Liver (tissue), 3 donors: ENCODE data around the gene PLG.
"Not testable (repeated sequence)": the region's sequence is repeated elsewhere in the genome, so short reads cannot be mapped to it uniquely, and the experiment has no call there.

ENCODE experiments used
- EGR1 ChIP-seq, 2 donors: IDR thresholded peaks; 2 replicates each; pipeline ENCODE4 v1.6.1; 2016 to 2018; ENCODE audit warnings: antibody characterized with exemption in 2 of 2, low read depth in 2 of 2
- FOXA2 ChIP-seq: IDR thresholded peaks from 2 replicates; pipeline ENCODE4 v1.6.1; 2016; ENCODE audit warnings: antibody characterized with exemption
- GABPA ChIP-seq, 2 donors: IDR thresholded peaks in 1 of 2; conservative IDR thresholded peaks in 1 of 2; 2 replicates each; pipeline ENCODE4 v1.6.1; 2016; ENCODE audit warnings: antibody characterized with exemption in 2 of 2, mild to moderate bottlenecking in 1 of 2, moderate library complexity in 1 of 2
- JUND ChIP-seq, 2 donors: IDR thresholded peaks; 2 replicates each; pipeline ENCODE4 v1.6.1; 2016; ENCODE audit warnings: antibody characterized with exemption in 2 of 2
- RAD21 ChIP-seq, 2 donors: IDR thresholded peaks; 2 replicates each; pipeline ENCODE4 v1.6.1; 2016; ENCODE audit warnings: antibody characterized with exemption in 2 of 2, mild to moderate bottlenecking in 2 of 2
- RXRA ChIP-seq, 2 donors: IDR thresholded peaks; 2 replicates each; pipeline ENCODE4 v1.6.1; 2017 to 2018; ENCODE audit warnings: antibody characterized with exemption in 2 of 2, mild to moderate bottlenecking in 1 of 2
- SP1 ChIP-seq: IDR thresholded peaks from 2 replicates; pipeline ENCODE4 v1.6.1; 2018; ENCODE audit warnings: antibody characterized with exemption, mild to moderate bottlenecking
- TAF1 ChIP-seq: conservative IDR thresholded peaks from 2 replicates; pipeline ENCODE4 v1.6.1; 2016; ENCODE audit warnings: antibody characterized with exemption, mild to moderate bottlenecking
- YY1 ChIP-seq: IDR thresholded peaks from 2 replicates; pipeline ENCODE4 v1.6.1; 2016; ENCODE audit warnings: antibody characterized with exemption, mild to moderate bottlenecking
- TF ChIP-seq, protein P1 (sequence below): fragments of 150-350 bp; IDR thresholded peaks from 2 replicates; pipeline ENCODE4 v1.5.1; 2017; ENCODE audit warnings: improper control_type of control experiment, low read depth, low read length; ENCODE audit not compliant: missing input control
- TF ChIP-seq, protein P2 (sequence below): IDR thresholded peaks from 2 replicates; pipeline ENCODE4 v1.6.1; 2016; ENCODE audit warnings: antibody characterized with exemption
- TF ChIP-seq, protein P3 (sequence below): IDR thresholded peaks from 2 replicates; pipeline ENCODE4 v1.6.1; 2016; ENCODE audit warnings: antibody characterized with exemption, mild to moderate bottlenecking
- donor health status: healthy.
- donor health status: healthy.

DNA sequence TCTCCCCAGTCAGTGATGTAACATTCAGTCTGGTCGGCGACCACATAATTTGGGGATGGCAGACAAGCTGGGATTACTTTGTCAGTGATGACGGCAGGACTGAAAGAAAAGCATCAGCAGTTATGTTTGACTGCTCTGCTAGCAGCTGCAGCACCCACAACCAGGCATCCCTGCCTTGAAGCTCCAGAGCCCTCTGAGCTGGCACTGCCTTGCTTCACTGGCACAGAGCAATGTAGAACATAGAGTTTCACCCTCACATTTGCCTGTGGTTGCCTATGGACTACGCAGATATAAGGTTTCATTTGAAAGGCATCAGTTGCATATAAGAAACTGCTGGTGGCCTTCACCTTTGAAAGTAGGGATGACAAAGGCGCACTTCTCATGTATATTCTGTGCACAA lies 25.6 kb upstream of the PLG start:
- TF ChIP-seq SP1; RAD21 (IDR thresholded peaks at IDR 0.05); FOXA2; YY1; EGR1 (IDR thresholded peaks at IDR 0.05; ENCODE audit: low read depth in 2 of 2); TAF1; RXRA (IDR thresholded peaks at IDR 0.05); JUND (IDR thresholded peaks at IDR 0.05); GABPA (IDR thresholded peaks at IDR 0.05 in 1 of 2, conservative IDR thresholded peaks at IDR 0.05 in 1 of 2): not testable (repeated sequence)
- TF ChIP-seq, protein P1, sequence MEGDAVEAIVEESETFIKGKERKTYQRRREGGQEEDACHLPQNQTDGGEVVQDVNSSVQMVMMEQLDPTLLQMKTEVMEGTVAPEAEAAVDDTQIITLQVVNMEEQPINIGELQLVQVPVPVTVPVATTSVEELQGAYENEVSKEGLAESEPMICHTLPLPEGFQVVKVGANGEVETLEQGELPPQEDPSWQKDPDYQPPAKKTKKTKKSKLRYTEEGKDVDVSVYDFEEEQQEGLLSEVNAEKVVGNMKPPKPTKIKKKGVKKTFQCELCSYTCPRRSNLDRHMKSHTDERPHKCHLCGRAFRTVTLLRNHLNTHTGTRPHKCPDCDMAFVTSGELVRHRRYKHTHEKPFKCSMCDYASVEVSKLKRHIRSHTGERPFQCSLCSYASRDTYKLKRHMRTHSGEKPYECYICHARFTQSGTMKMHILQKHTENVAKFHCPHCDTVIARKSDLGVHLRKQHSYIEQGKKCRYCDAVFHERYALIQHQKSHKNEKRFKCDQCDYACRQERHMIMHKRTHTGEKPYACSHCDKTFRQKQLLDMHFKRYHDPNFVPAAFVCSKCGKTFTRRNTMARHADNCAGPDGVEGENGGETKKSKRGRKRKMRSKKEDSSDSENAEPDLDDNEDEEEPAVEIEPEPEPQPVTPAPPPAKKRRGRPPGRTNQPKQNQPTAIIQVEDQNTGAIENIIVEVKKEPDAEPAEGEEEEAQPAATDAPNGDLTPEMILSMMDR = not testable (repeated sequence)
- TF ChIP-seq, protein P2, sequence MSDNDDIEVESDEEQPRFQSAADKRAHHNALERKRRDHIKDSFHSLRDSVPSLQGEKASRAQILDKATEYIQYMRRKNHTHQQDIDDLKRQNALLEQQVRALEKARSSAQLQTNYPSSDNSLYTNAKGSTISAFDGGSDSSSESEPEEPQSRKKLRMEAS = not testable (repeated sequence)
- TF ChIP-seq, protein P3, sequence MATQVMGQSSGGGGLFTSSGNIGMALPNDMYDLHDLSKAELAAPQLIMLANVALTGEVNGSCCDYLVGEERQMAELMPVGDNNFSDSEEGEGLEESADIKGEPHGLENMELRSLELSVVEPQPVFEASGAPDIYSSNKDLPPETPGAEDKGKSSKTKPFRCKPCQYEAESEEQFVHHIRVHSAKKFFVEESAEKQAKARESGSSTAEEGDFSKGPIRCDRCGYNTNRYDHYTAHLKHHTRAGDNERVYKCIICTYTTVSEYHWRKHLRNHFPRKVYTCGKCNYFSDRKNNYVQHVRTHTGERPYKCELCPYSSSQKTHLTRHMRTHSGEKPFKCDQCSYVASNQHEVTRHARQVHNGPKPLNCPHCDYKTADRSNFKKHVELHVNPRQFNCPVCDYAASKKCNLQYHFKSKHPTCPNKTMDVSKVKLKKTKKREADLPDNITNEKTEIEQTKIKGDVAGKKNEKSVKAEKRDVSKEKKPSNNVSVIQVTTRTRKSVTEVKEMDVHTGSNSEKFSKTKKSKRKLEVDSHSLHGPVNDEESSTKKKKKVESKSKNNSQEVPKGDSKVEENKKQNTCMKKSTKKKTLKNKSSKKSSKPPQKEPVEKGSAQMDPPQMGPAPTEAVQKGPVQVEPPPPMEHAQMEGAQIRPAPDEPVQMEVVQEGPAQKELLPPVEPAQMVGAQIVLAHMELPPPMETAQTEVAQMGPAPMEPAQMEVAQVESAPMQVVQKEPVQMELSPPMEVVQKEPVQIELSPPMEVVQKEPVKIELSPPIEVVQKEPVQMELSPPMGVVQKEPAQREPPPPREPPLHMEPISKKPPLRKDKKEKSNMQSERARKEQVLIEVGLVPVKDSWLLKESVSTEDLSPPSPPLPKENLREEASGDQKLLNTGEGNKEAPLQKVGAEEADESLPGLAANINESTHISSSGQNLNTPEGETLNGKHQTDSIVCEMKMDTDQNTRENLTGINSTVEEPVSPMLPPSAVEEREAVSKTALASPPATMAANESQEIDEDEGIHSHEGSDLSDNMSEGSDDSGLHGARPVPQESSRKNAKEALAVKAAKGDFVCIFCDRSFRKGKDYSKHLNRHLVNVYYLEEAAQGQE = not testable (repeated sequence)
